ENCODE measurements around the gene MAD1L1.

MAD1L1 gene

DNA sequence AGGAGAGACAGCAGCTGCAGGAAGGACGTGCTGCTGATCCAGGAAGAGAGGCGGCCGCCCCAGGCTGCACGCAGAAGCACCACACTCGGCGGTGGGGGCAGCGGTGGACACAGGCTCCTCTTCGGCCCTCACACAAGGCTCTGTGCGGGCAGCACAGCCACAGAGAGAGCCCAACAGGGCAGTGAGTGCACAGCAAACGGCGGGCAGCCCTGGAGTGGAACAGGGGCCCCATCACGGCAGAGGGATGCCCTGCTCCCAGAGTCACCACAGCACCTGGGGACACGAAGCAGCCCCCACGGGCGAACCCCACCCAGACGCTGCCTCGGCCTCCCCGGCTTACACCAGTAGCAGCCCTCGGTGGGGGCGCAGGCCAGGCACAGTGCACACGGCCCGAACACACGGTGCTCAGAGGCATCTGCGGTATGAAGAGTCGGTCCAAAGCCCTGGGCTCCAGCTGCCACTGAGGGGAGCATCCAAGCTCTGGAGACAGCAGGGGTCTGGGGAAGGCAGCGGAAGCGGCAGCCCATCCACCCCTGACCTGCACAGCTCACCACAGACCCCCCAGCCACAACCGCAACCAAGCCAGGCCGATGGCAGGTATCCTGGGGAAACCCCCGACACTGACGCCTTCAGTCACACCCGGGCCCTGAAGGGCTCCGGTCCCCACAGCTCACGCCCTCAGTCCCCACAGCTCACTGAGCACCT, 26.1 kb upstream of the MAD1L1 start:
- DNase-seq (ENCODE audit: low spot score) = no peak

DNA sequence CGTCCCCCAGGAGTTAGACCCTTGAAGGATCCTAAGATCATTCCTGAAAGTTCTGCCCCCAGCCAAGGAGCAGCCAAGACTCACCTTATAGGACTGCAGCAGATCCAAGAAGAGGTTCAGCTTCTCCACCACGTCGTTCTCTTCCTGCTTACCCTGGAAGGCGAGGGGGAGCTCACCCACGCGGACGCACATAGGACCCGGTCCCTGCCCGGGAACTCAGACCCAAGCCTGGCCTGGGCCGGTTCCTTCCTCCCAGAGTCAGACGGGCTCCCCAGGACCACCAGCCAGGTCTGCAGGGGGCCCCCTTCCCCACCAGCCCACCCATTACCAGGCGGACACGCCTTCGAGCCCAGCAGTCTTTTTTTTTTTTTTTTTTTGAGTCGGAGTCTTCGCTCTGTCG, 24.9 kb upstream of the MAD1L1 start:
- DNase-seq (ENCODE audit: low spot score) = no peak

DNA sequence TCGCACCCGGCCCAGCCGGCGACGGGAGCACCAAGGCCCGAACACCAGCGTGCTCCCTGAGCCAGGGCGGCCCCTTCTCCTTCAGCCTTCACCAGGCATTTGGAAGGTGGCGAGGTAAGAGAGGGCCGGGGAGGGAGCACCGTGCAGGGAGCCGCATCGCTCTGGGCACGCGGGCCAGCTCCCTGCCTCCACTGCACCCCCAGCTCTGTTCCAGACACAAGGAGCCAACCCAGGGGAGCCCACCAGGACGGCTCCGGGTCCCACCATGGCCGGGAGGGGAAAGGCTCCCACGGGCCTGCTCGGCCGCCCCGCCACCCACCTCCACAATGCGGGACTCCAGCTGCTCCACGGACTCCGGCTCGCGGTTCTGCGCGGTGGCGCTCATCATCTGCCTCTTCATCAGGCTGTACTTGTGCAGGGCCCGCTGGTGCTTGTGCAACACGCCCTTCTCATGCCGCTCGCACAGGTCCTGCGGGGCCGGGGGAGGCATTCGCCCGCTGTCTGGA, 24.4 kb upstream of the MAD1L1 start:
- DNase-seq (ENCODE audit: low spot score) = no peak

DNA sequence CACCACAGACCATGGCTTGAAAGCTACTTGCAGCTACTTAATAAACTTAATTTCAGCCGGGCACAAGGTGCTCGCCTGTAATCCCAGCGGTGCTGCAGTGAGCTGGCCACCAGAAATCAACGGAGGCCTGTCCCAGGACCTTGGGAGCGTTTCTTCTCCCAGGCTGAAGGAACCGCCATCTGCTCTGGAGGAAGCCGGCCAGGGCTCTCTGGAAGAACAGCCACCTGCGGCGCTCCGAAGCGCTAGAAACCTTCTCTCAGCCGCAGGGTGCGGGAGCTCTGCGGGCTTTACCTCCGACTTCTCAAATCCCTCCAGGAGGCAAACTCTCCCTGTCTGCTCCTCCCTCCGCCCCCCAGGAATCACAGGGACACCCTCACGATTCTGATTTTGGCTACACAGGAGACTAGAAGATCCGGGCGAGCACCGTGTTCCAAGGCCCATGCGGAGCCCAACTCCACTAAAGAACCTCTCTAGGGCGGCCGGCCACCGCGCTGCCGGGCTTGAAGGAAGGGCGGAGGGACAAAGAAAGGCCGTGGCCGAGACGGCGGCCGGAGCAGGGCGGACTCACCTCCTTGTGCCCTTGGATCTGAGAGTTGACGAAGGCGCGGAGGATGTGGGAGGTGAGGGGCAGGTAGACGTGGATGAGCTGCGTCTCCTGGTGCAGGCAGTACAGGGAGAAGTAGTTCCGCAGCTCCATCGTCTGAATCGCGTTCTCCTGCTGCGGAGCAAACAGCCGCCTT, 23.7 kb upstream of the MAD1L1 start:
- no peak for DNase-seq (ENCODE audit: low spot score)

DNA sequence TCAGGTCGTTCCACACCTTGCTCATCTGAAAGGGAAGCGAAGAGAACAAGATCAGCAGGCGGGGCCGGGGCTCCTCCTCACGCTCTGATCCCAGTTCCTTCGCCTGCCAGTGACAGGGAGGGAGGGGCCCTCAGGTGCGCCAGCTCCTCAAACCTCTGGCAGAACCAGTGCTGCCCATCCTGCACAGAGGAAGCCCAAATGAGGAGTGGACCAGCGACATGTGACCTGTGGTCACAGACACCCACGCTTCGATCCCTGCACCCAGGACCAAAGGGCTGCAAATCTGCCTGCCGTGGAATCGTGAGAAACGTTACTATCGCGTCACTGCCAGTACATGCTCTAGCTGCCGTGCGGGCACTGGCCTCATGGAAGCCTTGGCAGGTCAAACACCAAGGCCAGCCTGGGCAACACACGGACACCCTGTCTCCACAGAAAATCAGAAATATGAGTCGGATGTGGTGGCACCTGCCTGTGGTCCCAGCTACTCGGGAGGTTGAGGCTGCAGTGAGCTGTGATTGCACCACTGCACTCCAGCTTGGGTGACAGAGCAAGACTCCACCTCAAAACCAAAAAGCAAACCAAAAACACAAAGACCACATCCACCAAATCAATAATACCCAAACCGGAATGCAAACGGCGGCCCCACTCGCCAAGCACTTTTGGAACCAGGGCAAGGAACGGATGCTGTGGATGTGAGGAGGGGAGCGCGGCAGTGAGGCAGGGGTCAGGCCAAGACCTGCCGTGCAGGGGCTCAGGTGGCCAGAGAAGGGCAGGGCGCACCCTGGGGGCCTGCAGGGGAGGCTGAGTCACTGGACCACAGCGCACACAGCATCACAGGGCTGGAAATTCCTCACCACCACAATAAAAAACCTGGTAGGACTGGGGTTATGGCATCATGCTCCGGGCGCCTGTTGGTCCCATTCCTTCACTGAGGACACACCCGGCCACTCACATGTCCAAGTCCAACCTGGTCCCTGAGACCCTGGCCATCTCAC, 22.7 kb upstream of the MAD1L1 start:
- DNase-seq (ENCODE audit: low spot score) = no peak

DNA sequence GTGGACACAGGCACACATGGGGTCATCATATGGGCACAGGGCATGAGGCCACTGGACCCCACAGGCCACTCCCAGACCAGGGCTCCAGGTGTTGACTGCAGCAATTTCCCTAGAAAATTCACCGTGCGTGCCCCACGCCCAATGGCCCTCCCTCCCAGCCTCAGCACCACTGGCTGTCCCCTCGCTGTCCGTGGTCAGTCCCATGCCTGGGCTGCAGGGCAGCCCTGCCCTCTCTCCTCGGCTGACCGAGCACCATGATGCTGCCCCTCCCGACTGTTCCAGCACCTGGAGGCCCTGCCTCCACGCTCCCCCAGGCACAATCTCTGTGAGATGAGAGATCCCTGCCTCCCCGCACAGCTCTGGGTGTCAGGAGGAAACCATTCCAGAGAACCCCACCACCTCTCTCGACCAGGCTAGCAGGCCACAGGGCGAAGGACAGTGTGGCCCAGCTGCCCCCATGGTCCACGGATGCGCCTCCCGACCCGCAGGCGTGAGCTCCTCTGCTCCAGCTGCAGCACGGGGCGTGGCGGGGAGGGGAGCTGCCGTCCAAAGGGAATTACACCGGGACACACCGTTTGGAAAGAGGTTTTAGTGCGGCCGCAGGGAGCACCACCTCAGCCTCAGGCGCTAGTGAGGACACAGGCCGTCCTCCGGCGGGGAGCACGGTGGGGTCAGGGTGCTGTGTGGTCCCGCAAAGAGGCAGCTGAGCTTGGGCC, 21.8 kb upstream of the MAD1L1 start:
- no peak for DNase-seq (ENCODE audit: low spot score)

DNA sequence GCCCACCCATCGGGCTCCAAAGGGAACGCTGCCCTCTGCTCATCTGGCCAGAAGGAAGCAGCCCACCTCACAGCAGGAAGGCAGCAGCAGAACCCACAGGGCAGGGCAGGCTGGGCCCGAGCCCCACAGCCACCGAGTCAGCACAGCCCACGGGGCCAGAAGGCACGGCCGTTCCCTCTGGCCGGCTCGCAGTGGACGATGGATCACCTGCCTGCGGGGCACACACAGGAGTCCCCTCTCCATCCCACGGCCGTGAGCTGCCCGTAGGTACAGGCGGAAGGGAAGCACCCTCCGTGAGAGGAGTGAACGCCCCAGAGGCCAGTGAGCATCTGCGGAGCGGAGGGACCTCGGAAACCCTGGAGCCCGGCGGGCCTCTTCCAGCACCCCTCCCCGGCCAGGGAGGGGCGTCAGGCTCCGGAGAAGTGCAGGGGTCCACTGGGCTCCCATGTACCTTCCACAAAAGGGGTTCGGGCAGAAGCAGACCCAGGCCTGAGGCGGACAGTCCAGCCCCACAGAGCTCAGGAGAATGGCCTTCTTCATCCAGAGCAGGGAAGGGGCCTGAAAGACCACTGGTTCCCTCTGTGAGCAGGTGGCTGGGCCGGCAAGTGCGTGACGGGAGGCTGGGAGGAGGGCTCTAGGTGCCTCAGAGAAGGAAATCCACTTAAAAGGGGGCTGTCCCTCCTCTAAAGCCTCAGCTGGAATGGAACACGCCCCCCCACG, 20.9 kb upstream of the MAD1L1 start:
- no peak for DNase-seq (ENCODE audit: low spot score)

DNA sequence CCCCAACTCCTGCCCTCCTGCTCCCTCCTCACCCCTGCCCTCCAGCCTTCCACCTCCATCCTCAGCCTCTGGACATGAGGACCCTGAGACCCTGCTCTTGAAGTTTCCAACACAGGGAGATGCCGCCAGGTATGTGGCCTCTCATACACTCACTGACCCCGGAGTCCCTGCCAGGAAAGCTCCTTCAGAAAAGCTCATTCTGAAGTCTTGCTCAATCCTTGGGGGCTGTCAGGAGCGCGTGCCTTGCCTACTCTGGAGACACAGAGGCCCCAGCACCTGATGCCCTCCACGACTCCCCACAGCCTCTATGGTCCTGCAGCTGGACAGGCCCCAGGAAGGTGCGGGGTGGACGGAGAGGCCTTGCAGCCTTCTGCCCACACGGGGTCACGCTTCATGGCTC, 20.3 kb upstream of the MAD1L1 start:
- no peak for DNase-seq (ENCODE audit: low spot score)

DNA sequence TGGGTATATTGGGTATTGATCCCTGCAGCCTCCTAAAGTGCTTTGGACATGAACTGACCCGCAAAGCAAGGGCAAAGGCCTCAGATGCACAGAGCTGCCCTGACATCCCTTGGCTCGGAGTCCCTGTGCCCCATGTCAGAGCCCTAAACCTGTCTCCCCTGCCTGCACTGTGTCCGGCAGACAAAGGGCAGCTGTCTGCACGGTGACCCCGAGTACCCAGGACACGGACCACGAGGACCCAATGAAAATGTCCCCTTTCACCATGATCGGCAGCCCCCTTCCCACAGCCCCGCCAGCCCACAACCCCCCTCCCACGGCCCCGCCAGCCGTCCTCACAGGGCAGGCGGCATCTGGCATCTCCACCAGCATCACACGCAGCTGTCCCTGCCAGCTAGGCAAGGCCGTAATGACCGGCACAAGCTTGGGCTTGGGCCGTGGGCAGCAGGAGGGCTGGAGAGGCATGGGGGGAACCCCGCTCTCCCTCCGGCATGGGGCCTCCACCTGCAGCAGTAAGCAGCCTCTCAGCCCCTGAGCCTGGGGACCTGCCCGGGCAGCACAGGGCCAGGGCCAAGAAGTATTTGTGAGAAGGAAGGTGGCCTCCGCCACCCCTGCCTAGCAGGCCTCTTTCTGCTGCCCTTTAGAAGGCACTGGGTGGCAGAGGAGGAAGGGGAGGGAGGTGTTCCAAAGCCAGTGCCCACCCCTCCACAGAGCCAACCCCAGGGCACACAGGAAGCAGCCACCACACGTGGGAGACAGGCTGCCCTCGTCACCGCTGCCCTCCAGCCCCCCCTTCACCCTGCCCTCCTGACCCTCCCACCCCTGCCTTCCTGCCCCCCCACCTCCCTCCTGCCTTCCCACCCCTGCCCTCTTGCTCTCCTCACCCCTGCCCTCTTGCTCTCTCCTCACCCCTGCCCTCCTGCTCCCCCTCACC, 19.4 kb upstream of the MAD1L1 start:
- no peak for DNase-seq (ENCODE audit: low spot score)

DNA sequence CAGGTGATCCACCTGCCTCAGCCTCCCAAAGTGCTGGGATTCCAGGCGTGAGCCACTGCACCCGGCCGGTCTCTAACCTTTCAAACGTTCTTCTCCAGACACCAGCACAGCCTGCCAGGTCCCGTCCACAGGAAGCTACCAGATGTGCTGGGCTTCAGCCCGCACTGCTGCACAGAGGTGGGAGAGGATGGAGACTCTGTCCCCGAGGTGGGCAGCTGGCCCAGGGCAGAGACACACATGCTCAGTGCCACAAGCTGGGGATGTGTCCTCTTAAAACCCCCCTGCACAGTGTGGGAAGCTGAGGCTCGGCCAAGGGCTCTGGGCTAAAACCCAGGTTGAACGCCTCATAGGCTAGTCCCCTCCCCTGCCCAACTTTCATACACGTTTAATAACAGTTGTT, 18.6 kb upstream of the MAD1L1 start:
- no peak for DNase-seq (ENCODE audit: low spot score)

DNA sequence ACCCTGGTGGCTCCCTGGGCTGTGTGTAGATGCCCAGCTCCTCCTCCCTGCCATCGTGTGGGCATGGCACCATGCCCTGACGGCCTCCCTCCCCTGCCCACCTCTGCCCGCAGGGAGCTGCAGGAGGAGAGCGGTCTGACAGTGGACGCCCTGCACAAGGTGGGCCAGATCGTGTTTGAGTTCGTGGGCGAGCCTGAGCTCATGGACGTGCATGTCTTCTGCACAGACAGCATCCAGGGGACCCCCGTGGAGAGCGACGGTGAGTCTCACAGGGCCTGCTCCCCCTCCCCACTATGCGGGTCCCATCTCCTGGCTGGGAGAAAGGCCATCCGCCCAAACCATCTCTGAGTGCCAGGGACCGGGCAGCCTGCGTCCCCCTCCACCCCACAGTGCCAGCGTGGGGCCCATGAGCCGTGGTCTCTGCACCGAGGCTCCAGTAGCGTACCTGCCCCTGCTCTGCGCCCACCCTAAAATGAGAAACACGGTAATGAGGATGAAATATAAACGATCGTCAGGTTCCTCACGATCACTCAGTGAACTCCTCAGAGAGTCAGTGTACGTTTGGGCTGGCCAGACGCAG, 17.1 kb upstream of the MAD1L1 start:
- no peak for DNase-seq (ENCODE audit: low spot score)

DNA sequence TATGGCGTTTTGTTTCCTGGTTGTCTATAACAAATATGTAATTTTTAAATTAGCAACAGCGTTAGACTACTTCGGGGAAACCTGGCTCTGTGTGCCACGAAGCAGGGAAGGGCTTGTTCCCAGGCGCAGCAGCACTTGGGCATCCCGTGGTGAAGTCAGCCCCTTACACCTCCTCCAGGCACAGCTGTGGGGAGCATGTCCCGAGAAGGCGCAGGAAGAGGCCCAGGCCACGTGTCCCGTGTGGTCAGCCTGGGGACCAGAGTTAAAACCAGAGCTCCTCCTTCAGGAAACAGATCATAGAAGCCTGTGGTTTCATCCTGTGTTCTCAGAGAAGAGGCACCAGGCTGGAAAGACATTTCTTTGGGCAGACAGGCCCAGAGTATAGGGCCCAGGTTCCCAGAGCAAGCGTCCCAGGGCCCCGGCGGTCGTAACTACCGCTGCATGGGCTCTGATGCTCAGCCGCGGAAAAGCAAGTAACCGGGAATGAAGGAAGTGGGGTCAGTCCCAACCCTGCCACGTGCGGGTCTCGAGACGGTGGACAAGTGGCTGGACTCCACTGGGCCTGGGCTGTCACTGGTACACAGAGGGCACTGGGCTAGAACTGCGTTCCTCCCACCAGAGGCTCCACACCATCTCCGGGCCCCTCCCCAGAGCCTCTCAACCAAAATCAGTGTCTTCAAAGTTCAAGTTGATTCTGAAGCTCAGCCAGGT, 16.4 kb upstream of the MAD1L1 start:
- DNase-seq (ENCODE audit: low spot score) = no peak

DNA sequence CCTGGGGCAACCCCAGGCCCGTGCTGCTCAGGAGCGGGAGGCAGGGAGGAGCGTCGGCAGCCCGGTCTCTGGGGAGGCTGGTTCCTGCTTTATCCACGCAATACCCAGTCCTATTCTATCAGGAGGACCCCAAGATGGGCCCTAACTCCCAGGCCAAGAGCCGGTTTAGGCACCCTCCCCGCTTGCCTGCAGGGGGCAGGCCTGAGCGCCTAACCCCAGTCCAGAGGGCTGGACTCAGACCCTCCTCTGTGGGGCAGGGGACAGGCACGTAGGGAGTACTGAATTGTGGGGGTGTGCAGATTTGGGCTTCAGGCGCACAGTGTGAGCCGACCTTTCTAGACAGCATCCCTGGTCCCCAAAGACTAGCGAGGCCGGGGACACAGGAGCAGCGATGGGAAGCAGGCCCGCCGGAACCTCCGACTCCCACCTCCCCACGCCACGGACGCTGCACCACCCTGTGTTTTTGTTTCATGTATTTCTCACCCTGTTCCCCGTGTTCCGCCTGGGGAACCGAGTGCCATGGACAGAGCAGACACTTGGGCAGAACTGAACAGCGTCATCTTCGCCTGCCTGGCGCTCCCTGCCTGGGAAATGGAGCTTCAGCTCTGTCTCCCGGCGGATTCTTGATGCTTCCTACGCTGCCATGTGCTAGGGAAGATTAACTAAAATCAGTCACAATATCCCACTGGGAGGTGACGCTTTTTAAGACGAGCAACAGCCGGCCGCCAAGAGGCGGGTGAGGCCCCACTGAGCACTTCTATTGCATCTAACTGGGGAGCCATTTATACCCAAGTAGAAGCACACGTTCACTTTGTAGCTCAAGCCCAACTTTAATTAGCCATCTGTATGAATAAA, 14.6 kb upstream of the MAD1L1 start:
- no peak for DNase-seq (ENCODE audit: low spot score)

DNA sequence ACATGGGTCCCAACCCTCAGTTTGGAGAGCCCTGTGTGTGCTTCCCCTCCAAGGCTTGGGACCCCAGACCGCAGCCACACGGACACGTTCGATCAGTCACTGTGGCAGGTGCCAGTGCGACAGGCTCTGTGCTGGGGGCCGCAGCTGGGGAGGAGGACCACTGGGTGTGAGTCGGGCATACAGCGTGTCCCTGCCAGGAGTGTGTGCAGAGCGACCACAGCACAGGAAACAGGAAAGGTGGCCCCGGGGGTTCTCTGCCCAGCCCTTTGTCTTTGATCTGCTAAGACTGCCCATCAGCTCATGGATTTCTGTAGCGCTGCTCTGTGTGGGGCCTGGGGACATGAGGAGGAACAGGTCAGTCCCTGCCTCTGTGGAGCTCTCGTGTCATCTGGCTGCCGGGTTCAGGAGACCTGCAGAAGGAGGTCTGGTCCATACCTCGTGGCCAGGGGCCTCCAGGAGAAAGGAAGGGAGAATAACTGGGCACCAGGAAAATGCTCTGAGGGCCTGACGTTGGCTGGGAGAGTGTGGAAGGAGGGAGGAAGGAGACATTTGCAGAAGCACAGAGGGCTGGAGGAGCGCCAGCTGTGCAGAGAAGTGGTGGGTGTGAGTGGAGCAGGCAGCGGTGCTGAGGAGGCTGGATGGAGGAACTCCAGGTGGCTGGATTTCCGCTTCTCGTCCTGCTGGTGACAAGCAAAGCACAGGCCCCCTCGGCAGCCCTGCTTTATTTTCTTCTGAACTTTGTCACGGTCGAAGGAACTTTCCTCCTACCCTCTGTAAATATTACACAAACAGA, 13.3 kb upstream of the MAD1L1 start:
- DNase-seq (ENCODE audit: low spot score) = no peak

DNA sequence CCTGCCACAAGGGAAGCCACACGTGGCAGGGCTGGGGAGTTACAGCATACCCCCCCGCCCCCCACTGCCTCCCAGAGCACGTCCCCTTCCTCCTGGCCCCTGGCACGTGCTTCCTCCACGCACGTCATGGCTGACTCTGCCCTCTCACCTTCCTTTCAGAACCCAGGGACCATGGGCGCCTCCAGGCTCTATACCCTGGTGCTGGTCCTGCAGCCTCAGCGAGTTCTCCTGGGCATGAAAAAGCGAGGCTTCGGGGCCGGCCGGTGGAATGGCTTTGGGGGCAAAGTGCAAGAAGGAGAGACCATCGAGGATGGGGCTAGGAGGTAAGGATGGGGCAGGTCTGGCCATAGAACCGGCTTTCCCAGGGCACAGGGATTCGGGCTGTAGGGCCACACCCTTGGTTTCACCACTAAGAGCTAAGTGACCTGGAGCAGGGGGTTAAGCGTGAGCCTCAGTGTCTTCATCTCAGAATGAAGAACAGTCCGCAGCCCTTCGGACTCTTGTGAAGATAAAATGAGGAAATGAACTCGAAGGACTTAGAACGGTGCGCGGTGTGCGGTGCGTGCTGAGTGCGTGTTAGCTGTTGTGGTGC, 11.8 kb upstream of the MAD1L1 start:
- no peak for DNase-seq (ENCODE audit: low spot score)

DNA sequence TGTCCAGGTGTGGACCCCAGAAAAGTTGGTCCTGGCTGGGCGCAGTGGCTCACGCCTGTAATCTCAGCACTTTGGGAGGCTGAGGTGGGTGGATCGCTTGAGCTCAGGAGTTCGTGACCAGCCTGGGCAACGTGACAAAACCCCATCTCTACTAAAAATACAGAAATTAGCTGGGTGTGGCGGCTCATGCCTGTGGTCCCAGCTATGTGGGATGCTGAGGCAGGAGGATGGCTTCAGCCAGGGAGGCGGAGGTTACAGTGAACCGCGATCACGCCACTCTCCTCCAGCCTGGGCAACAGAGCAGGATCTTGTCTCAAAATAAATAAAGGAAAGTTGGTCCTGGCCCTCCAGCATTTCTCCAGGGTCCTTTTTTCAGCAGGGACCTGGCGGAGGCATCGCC, 10.7 kb upstream of the MAD1L1 start:
- DNase-seq (ENCODE audit: low spot score) = no peak
